Endodermal cell (in vitro differentiated cells): ENCODE data around the gene KCTD18. TPM values are rescaled to one million over a fixed set of nuclear protein-coding genes. Genes with fewer than 3 reads are reported as not detected.

Experiments used
- DNase-seq: peaks from one replicate; pipeline ENCODE4 v3.0.0-alpha.2; 2017
- H3K27ac ChIP-seq: 2 replicates; pipeline ENCODE4 v1.5.1; 2013; ENCODE audit warnings: mild to moderate bottlenecking, low read depth, low read length, moderate library complexity
- H3K27me3 ChIP-seq: 2 replicates; pipeline ENCODE4 v1.6.1; 2013; ENCODE audit warnings: mild to moderate bottlenecking, low read length, moderate library complexity; ENCODE audit not compliant: insufficient read depth, control insufficient read depth, poor library complexity, severe bottlenecking
- H3K36me3 ChIP-seq: 2 replicates; pipeline ENCODE4 v1.7.0; 2013; ENCODE audit warnings: mild to moderate bottlenecking, low read length, moderate library complexity; ENCODE audit not compliant: control insufficient read depth, insufficient read depth
- H3K4me1 ChIP-seq: one replicate; pipeline ENCODE4 v1.7.0; 2013; ENCODE audit warnings: low read length; ENCODE audit not compliant: control insufficient read depth, insufficient read depth
- H3K4me3 ChIP-seq: 2 replicates; pipeline ENCODE4 v1.5.1; 2013; ENCODE audit warnings: mild to moderate bottlenecking, low read length, moderate library complexity
- H3K9ac ChIP-seq: 2 replicates; pipeline ENCODE4 v1.6.1; 2013; ENCODE audit warnings: mild to moderate bottlenecking, low read length, moderate library complexity; ENCODE audit not compliant: poor library complexity, severe bottlenecking; ENCODE audit errors: extremely low read depth
- H3K9me3 ChIP-seq: 2 replicates; pipeline ENCODE4 v1.6.1; 2013; ENCODE audit warnings: mild to moderate bottlenecking, low read length, moderate library complexity; ENCODE audit not compliant: control insufficient read depth
- H3K27ac Mint-ChIP-seq: 2 replicates; pipeline ENCODE4 v1.8.0; 2020; ENCODE audit warnings: mixed read lengths
- H3K27me3 Mint-ChIP-seq: 2 replicates; pipeline ENCODE4 v1.8.0; 2021; ENCODE audit warnings: mild to moderate bottlenecking, mixed read lengths; ENCODE audit not compliant: insufficient read depth
- H3K36me3 Mint-ChIP-seq: 2 replicates; pipeline ENCODE4 v1.8.0; 2020; ENCODE audit warnings: low read depth, mixed read lengths
- H3K4me1 Mint-ChIP-seq: 2 replicates; pipeline ENCODE4 v1.8.0; 2020; ENCODE audit warnings: mixed read lengths
- H3K4me3 Mint-ChIP-seq: 2 replicates; pipeline ENCODE4 v1.8.0; 2020; ENCODE audit warnings: mild to moderate bottlenecking, moderate library complexity, mixed read lengths
- H3K9me3 Mint-ChIP-seq: 2 replicates; pipeline ENCODE4 v1.8.0; 2020; ENCODE audit warnings: mild to moderate bottlenecking, mixed read lengths
- WGBS, 2 experiments: methylation state at CpG; one replicate each; pipeline versions ENCODE4 v1.1.5 to v1.1.7; 2013; ENCODE audit warnings: missing lambda C conversion rate in 2 of 2, mixed read lengths in 1 of 2; ENCODE audit not compliant: insufficient coverage in 1 of 2, insufficient read length in 1 of 2; 5-methylcytosine and 5-hydroxymethylcytosine counted together
- total RNA-seq, 2 donors: library from RNA; stranded (reverse); fragmentation: NEBNext Ultra II Directional in 1 of 2; extraction: Animal tissue kit (Norgen Biotek cat#: 25700) in 1 of 2; gene quantifications; 2 replicates in 1 of 2; 3 replicates in 1 of 2; pipeline ENCODE4 v1.2.1, GENCODE V29; 2021
- TF ChIP-seq, protein P1 (sequence below): fragments of 200-600 bp; sonication (generic); conservative IDR thresholded peaks from 2 replicates; pipeline ENCODE4 v1.5.0; 2021; ENCODE audit warnings: antibody characterized with exemption, mild to moderate bottlenecking

KCTD18 gene
- total RNA-seq, 2 donors from 2014 or later = 6.8 to 12.2 TPM

DNA sequence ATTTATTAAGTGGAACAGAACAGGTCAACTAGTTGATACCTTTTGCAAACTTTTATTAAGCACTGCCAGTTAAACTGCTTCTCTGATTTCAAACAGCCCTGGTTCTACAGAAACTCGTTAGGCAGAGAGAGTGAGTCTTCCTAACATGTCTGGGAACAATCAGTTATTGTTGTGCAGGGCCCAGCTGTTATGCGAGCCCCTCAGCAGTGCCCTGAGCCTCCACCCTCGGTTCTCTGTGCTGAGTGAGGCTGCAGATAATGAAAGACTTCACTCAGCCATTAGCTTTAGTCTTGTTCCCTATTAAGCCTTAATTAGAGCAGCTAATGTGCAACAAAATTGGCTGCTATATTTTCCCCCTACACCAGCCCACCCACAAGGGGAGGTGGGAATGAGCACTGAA is 39.6 kb downstream of the KCTD18 start:
- DNase-seq = no peak

DNA sequence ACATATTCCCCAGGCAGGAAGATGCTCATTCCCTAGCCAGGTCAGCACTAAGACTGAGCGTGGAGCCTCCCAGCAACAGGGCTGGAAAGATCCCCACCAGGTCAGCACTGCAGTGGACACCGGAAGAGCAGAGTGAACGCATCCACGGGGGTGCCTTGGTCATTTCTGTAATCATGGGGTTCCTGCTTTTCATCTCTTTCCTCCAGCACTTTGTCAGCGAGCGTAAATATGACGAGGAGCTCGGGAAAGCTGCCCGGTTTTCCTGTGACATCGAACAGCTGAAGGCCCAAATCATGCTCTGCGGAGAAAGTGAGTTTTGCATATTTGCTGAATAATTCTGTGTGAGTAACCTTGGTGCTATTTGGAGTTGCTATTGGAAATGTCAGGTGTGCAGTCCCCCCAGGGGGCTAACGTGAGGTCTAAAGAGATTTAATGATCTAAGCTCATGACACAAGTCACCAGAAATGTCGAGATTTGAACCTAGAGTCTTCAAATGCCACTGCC is 40.1 kb downstream of the KCTD18 start:
- Histone ChIP-seq H3K4me1 (no peaks in the 10 kb centered on the region), H3K36me3 (peaks cover 89% of the 10 kb centered on the region), H3K9ac (no peak overlapping the region), H3K27me3 (no peaks in the 10 kb centered on the region), H3K4me3 (no peak overlapping the region), H3K27ac (no peak overlapping the region), H3K9me3 (no peaks in the 10 kb centered on the region)
- TF ChIP-seq, protein P1, sequence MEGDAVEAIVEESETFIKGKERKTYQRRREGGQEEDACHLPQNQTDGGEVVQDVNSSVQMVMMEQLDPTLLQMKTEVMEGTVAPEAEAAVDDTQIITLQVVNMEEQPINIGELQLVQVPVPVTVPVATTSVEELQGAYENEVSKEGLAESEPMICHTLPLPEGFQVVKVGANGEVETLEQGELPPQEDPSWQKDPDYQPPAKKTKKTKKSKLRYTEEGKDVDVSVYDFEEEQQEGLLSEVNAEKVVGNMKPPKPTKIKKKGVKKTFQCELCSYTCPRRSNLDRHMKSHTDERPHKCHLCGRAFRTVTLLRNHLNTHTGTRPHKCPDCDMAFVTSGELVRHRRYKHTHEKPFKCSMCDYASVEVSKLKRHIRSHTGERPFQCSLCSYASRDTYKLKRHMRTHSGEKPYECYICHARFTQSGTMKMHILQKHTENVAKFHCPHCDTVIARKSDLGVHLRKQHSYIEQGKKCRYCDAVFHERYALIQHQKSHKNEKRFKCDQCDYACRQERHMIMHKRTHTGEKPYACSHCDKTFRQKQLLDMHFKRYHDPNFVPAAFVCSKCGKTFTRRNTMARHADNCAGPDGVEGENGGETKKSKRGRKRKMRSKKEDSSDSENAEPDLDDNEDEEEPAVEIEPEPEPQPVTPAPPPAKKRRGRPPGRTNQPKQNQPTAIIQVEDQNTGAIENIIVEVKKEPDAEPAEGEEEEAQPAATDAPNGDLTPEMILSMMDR = no peak
- 93 to 96% methylated on average over 12 to 13 of the region's 13 CpGs for WGBS, 2 experiments
- H3K9me3 Mint-ChIP-seq = no peaks in the 10 kb centered on the region
- no peaks in the 10 kb centered on the region for H3K4me1 Mint-ChIP-seq
- H3K27ac Mint-ChIP-seq = no peak overlapping the region
- no peak for DNase-seq
- peaks cover 80% of the 10 kb centered on the region for H3K36me3 Mint-ChIP-seq
- no peak overlapping the region for H3K4me3 Mint-ChIP-seq
- no peaks in the 10 kb centered on the region for H3K27me3 Mint-ChIP-seq

More for the DNA sequence above, 39.6 kb downstream of the KCTD18 start:
- H3K9me3 ChIP-seq = no peaks in the 10 kb centered on the region
- TF ChIP-seq, protein P1 = no peak
- H3K4me1 ChIP-seq = no peaks in the 10 kb centered on the region
- H3K4me3 Mint-ChIP-seq = no peak overlapping the region
- H3K36me3 ChIP-seq = peaks cover 89% of the 10 kb centered on the region
- H3K27ac ChIP-seq = peak overlapping the region; percentile 61
- no peaks in the 10 kb centered on the region for H3K27me3 Mint-ChIP-seq
- WGBS, 2 experiments = 68 to 76% methylated on average over 3 of the region's 3 CpGs
- H3K27ac Mint-ChIP-seq = no peak overlapping the region
- no peak overlapping the region for H3K9ac ChIP-seq
- H3K9me3 Mint-ChIP-seq = no peaks in the 10 kb centered on the region
- H3K4me3 ChIP-seq = no peak overlapping the region
- peaks cover 80% of the 10 kb centered on the region for H3K36me3 Mint-ChIP-seq
- no peaks in the 10 kb centered on the region for H3K27me3 ChIP-seq
- H3K4me1 Mint-ChIP-seq = no peaks in the 10 kb centered on the region

DNA sequence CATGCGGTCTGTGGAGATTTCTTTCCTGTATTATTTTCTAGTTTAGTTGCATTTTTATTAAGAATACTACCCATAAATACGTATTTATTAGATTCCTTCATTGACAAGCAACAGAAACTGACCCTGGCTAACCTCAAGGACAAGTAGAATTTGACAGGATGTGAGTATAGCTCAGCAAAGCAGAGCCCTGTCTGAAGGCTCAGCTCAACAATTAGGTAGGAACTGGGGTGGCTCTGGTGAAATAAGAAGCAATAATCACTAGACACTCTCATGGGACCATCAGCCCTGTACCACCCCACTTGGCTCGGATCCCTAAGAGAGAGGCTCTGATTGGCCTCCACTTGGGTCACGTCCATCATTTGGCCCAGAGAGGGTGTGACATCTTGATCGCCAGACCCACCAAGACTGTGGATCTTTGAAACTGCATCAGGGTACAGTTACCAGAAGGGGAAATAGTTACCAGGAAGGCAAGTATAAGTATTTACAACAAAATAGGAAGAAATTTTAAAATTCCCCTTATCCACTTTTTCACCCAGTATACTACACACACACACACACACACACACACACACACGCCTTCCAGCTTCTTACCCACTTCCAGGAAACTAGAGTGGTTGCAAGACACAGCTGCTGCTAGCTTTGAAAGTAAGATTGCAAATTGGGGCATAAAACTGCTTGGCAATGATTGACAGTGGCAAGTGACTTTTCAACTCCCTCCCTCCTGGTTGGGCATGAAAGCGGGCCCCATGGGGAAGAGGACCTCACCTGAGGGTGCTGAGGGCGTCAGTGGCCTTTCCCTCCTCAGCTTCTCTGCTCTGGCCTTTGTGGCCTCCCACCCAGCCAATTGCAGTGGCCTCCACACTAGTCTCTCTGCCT is 41.8 kb downstream of the KCTD18 start:
- 89 to 90% methylated on average over 3 to 7 of the region's 8 CpGs for WGBS, 2 experiments
- no peaks in the 10 kb centered on the region for H3K27me3 Mint-ChIP-seq
- H3K4me1 ChIP-seq = no peaks in the 10 kb centered on the region
- no peak overlapping the region for H3K27ac ChIP-seq
- H3K27me3 ChIP-seq = no peaks in the 10 kb centered on the region
- no peak overlapping the region for H3K27ac Mint-ChIP-seq
- no peaks in the 10 kb centered on the region for H3K9me3 Mint-ChIP-seq
- TF ChIP-seq, protein P1 = no peak
- no peak overlapping the region for H3K9ac ChIP-seq
- no peak overlapping the region for H3K4me3 ChIP-seq
- DNase-seq = no peak
- peaks cover 85% of the 10 kb centered on the region for H3K36me3 ChIP-seq
- H3K9me3 ChIP-seq = no peaks in the 10 kb centered on the region
- H3K4me1 Mint-ChIP-seq = no peaks in the 10 kb centered on the region
- H3K36me3 Mint-ChIP-seq = peaks cover 74% of the 10 kb centered on the region
- no peak overlapping the region for H3K4me3 Mint-ChIP-seq
